ENCODE measurements around the gene PPP5C. TPM values are rescaled to one million over a fixed set of nuclear protein-coding genes. Genes with fewer than 3 reads are reported as not detected.

Gene PPP5C
- total and polyA plus RNA-seq, 2 of the 13 experiments (the other 11 are each of a cell fraction or from before 2014, with no cell fraction given): 41.6 to 67.9 TPM

- peaks cover 75% of the 10 kb centered on the region for H3K4me1 ChIP-seq (ENCODE audit: insufficient read depth, low read length)
- WGBS (ENCODE audit: low lambda C conversion rate): 36% methylated on average over 5 of the region's 11 CpGs
- no peak overlapping the region for H3K9ac ChIP-seq (ENCODE audit: insufficient read depth, low read depth, low read length)
- BruUV-seq (replicated peaks): no TSS peak
- CTCF ChIA-PET (ENCODE audit: low intra/inter-chr PET ratio, low total read pairs): no interaction called here
- ATAC-seq (peak; percentile 34), FAIRE-seq (no peak), DNase-seq (ENCODE audit: low spot score) (peak; percentile 54)
- H3K4me3 ChIP-seq (replicated peaks in 1 of 3; ENCODE audit: insufficient read depth in 1 of 3, low read depth in 2 of 3, low read length in 3 of 3): 0 out of 6 replicates have a peak overlapping the region, but pooled peaks of 1 of the 3 experiments have one; percentile 6
- in situ Hi-C loops (cut with HindIII; ENCODE audit: extremely low pct_ligation_motif_present, low pct_unique_long_range_greater_than_20kb) (loop anchor here (5.0 kb wide), 1 partner anchor 188 kb away; no protein-coding TSS in a partner anchor), intact Hi-C loops (cut with micrococcal nuclease; ENCODE audit: unreplicated experiment) (no loop called here)
- no peaks in the 10 kb centered on the region for H3K79me2 ChIP-seq (ENCODE audit: insufficient read depth, low read length)
- H3K27me3 ChIP-seq (ENCODE audit: control insufficient read depth in 1 of 2, insufficient read depth in 2 of 2, low read length in 2 of 2): peaks cover 0 to 6% of the 10 kb centered on the region in 2 experiments; a peak in 1 of 5 replicates
- no peaks in the 10 kb centered on the region for H3K36me3 ChIP-seq (replicated peaks in 1 of 2; ENCODE audit: control insufficient read depth in 1 of 2, insufficient read depth in 2 of 2, low read length in 2 of 2)
- H3K27ac ChIP-seq (ENCODE audit: extremely low read length, insufficient read depth, low read length): no peak overlapping the region
- peak overlapping the region; percentile 49 for H3K4me2 ChIP-seq (ENCODE audit: low read depth, low read length)
- no peaks in the 10 kb centered on the region for H3K9me3 ChIP-seq (ENCODE audit: low read length)
- POLR2A ChIA-PET: interaction anchor here (0.7 to 1.1 kb wide), 2 partner anchors 13 to 48 kb away, joined by 3 to 8 read pairs; no protein-coding TSS in a partner anchor
- no peak overlapping the region for H2AFZ ChIP-seq (ENCODE audit: low read length)
- no peaks in the 10 kb centered on the region for H4K20me1 ChIP-seq (ENCODE audit: insufficient read depth, low read length)
- TF ChIP-seq SNAPC4 (CRISPR knock-in tag; IDR thresholded peaks at IDR 0.05): no peak
- no peak for TF ChIP-seq NR3C1 (CRISPR knock-in tag; IDR thresholded peaks at IDR 0.05)
- TF ChIP-seq RAD21 (CRISPR knock-in tag; IDR thresholded peaks at IDR 0.05): no peak
- 0 out of 2 replicates have a peak, but pooled peaks have one; percentile 50 for TF ChIP-seq ELF3 (CRISPR knock-in tag; IDR thresholded peaks at IDR 0.05)
- TF ChIP-seq ARID3A (IDR thresholded peaks at IDR 0.05; ENCODE audit: low read depth, low read length): no peak
- TF ChIP-seq GABPB1 (CRISPR knock-in tag; IDR thresholded peaks at IDR 0.05): no peak
- no peak for TF ChIP-seq MYNN (CRISPR knock-in tag; IDR thresholded peaks at IDR 0.05; ENCODE audit: low read depth)
- TF ChIP-seq ZBTB34 (CRISPR knock-in tag; IDR thresholded peaks at IDR 0.05): 0 out of 2 replicates have a peak, but pooled peaks have one; percentile 38
- no peak for TF ChIP-seq ZSCAN29 (CRISPR knock-in tag; conservative IDR thresholded peaks at IDR 0.05)
- TF ChIP-seq U2AF1 (optimal IDR thresholded peaks at IDR 0.05; ENCODE audit: low read depth, low read length): no peak
- no peak for TF ChIP-seq TBX3 (IDR thresholded peaks at IDR 0.05; ENCODE audit: borderline replicate concordance)
- 0 out of 2 replicates have a peak, but pooled peaks have one; percentile 28 for TF ChIP-seq TFDP1 (CRISPR knock-in tag; IDR thresholded peaks at IDR 0.05; ENCODE audit: borderline replicate concordance)
- no peak for TF ChIP-seq ZNF282 (IDR thresholded peaks at IDR 0.05; ENCODE audit: partially characterized antibody)
- TF ChIP-seq CENPBD1 (CRISPR knock-in tag; IDR thresholded peaks at IDR 0.05; ENCODE audit: borderline replicate concordance, low read depth): no peak
These were observed 47.8 kb upstream of the PPP5C start for GRCh38 chr19:46299004-46299509.
